GM19397 (cell line): ENCODE measurements around the gene ZNF277.
"Not testable (repeated sequence)": the region's sequence is repeated elsewhere in the genome, so short reads cannot be mapped to it uniquely, and the experiment has no call there.

Experiments used
- ATAC-seq: cut with Tn5 transposase; IDR thresholded peaks from one replicate; pipeline ENCODE4 v1.9.1; 2021; ENCODE audit warnings: mild to moderate bottlenecking, moderate library complexity; ENCODE audit not compliant: unreplicated experiment

The ZNF277 gene

DNA sequence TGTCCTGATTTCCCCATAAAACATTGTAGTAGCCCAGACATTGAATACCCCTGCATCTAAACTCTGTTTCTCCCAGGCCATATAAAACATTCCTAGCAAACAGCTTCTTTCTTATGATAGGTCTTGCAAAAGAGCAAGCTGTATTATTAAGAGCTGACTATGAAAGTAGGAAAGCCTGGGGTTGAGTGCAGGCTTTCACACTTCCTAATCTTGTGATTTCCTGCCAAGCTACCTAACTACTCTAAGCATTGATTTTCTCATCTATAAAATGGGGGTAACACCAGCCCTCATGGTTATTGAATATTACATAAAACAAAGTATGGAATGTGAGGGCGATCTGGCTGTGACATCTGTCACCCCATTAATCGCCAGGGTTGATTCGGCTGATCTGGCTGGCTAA, 81.8 kb downstream of the ZNF277 start:
- ATAC-seq = no peak

DNA sequence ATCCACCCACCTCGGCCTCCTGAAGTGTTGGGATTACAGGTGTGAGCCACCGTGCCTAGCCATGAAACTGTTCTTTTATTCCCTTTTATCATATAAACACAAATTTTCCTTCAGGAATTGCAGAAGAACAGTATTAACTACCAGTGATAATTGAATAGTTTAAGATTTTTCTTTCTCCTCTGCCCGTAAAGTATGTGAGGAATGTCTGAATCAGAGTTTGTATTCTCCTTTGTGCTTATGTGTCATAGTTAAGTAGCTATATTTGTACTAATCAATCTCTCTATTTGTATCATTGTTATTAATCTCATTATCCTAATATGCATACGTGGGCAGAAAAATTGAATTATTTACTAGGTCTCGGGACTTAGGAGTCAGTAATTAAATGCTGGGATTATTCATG, 83.6 kb downstream of the ZNF277 start:
- ATAC-seq = no peak

DNA sequence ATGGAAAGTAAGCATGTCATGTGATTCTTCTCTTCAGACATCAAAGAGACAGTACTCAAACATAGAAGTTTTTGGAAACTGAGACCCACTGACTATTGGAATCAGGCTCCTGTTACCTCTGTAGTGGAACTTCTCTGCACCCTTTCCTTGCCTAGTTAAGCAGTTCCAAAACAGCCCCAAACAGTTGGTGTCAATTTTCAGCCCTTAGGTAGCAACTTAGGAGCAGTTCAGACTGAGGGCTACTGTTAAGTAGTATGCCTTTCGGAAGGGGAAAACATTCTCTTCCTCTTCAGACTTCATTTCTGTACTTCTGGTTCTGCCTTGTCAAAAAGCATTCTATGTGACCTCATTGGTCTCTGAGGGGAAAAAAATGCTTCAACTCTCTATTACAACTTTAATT, 85.7 kb downstream of the ZNF277 start:
- ATAC-seq = no peak

DNA sequence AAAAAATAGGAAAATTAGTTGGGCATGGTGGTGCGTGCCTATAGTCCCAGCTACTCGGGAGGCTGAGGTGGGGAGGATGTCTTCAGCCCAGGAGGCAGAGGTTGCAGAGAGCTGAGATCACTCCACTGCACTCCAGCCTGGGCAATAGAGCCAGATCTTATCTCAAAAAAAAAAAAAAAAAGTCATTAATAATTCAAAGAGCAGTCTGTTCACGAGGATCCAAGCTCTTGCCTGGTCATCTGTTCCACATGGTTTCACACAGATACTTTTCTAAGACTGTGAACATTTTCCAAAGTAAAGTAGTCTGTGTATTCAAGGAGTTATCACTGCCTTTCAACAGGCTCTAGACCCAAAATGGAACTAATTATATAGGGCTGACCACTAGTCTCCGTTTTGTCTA, 86.9 kb downstream of the ZNF277 start:
- no peak for ATAC-seq

DNA sequence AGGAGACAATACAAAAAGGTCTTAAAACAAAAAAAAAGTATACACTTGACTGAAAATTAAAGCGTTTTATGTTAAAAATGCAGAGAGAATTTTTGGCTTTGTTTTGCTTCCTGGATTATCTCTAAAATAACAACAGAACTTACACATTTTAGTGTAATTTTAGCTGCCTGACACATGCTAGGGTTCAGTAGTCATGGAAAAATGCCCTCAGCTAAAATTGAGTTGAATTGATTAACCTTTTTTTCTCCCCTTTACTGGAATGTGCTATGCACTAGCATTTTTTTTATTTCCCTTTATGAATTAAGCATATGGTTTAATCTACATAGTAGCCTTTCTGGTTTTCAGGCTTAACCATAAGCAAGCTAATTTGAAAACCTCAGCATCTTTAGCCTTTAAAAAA, 89.9 kb downstream of the ZNF277 start:
- no peak for ATAC-seq

DNA sequence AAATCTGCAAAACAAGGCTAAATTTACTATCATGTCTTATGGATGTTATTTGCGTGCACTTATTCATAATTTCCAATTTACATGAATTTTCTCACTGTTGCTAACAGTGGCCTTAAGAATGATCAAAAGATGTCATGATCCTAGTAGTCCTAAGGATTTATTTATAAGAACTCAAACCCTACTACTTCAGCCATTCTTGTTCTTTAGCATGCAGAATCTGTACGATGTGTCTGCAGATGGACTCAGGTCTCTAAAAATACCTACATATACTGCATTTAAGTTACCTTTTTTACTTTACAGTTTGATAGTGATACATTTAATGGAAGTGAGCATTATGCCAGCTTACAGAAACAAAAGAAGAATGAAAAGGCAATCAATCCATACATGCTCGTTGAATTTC, 91.2 kb downstream of the ZNF277 start:
- no peak for ATAC-seq

DNA sequence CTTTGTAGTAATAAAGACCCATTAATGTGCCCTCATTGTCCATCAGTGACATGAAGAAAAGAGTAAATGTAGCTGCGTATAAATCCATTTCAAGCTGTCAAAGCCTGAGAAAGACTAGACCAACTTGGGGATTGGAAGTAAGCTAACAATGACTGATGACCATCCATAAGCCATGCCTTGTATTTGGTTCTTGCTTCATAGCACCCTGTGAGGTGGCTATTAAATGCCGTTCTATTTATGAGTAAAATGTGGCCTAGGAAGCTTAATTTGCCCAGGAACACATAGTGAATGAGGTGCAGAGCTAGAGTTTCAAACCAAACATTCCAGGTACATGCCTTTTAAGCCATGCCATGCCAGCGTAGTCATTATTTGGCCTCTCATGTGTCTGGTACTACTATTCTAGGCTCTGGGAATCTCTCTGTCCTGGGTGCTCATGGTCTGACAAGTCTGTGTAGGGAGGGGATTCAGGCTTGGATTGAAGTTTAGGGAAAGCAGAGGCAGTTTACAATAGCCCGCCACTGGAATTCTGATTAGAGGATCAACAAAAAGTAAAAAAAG, 92.1 kb downstream of the ZNF277 start:
- no peak for ATAC-seq

DNA sequence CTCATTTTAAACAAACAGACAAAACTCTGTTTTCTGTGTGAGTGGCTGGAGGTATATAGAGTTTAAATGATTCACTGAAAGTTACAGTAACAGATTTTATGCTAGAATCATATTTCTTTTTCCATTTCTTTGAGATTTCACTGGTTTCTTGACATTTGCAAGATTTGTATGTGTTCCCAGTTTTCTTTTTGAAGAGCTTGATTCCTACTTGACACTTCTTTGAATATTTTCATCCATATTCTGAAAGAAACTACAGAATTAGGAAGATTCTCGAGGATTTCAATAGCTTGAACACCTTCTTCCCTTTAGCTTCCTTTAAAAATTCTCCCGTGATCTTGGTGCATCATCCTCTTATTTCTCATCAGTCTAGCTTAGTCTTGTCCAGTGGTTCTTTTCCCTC, 93.6 kb downstream of the ZNF277 start:
- ATAC-seq = no peak

DNA sequence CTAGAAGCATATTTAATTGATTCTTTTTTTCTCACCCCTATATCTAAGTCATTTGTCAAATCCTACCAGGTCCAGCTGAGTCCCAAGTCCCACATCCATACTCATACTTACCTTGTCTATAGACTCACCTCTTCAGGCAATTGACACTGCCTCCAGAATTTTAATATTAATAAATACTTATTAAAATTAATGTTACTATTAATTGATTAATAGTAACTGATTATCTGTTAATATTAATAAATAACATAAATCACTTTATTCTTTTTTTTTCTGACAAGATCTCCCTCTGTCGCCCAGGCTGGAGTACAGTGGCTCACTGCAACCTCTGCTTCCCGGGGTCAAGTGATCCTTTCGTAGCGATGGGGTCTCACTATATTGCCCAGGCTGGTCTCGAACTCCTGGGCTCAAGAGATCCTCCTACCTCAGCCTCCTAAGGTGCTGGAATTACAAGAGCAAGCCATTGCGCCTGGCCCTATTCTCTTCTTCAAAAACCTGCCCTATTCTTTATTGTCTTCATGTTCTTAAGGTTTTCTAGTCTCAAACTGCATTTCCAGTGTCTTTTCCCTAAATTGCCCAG, 94.4 kb downstream of the ZNF277 start:
- no peak for ATAC-seq

DNA sequence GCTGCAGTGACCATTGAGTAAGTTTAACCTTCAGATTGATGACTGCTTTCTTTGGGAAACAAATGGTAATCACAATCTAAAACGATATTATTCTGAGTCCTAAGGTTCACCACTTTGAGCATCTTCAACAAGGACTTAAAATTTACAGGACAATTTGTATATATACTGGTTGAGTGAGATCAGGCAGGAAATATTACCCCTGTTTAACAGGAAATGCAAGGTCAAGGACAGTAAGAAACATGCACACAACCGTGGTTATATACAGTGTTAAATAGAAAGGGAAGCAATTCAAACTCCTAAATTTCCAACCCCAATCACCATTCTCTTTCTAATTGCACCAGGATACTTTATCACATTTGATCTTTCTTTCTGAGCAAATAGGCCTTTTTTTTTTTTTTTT, 96.1 kb downstream of the ZNF277 start:
- ATAC-seq = no peak

DNA sequence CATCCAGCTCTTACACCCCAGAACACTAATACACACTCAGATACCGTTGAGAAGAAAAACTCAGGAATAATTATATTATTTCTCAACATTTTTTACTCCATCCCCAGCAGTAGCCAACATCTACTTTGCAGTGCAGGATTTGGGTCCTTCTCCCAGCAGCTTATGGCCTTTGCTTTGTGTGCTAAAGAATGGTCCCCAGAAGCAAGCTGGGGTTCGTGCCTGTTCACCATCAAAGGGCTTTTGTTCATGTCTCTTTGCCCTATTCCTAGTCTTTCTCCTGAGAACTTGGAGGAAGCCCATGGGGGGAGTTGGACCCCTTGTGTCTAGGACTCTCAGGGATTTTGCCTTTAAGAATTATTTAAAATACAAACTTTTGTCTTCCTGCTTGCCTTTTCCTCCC, 100.4 kb downstream of the ZNF277 start:
- ATAC-seq = no peak

DNA sequence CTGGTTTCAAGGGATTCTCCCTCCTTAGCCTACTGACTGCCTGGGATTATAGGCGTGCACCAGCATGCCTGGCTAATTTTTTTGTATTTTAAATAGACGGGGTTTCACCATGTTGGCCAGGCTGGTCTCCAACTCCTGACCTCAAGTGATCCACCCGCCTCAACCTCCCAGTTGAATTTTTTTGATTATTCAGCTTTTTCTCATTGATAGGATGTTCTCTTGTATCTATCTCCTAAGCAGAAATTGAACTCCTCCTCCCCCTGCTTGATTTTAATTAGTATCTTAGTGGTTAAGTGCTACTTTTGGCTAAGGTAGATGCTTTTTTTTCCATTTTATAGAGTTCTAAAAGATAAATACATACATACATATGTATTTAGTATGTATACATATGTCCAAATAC, 101.0 kb downstream of the ZNF277 start:
- ATAC-seq = no peak

DNA sequence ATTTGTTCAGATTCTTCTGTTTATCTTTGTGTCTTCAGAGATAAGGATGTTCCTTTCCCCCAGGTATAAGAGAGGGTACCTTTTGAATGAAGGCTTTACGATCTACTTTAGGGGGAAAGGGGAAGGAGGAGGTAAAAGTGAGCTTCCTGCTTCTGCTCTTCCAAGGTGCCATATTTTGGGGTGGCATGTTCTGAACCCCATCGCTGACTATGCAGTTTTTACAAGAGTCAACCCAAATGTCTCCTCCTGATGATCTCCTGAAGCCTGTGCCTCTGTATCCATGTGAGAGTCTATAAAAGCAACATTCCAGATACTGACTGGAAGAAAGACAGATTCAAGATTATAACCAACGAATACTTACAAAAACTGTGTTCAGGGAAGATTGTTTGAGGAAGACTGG, 102.5 kb downstream of the ZNF277 start:
- ATAC-seq = no peak

DNA sequence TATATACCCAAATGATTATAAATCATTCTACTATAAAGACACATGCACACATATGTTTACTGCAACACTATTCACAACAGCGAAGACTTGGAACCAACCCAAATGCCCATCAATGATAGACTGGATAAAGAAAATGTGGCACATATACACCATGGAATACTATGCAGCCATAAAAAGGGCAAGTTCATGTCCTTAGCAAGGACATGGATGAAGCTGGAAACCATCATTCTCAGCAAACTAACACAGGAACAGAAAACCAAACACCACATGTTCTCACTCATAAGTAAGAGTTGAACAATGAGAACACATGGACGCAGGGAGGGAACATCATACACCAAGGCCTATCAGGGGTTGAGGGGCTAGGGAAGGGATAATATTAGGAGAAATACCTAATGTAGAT, 110.3 kb downstream of the ZNF277 start:
- ATAC-seq = not testable (repeated sequence)

DNA sequence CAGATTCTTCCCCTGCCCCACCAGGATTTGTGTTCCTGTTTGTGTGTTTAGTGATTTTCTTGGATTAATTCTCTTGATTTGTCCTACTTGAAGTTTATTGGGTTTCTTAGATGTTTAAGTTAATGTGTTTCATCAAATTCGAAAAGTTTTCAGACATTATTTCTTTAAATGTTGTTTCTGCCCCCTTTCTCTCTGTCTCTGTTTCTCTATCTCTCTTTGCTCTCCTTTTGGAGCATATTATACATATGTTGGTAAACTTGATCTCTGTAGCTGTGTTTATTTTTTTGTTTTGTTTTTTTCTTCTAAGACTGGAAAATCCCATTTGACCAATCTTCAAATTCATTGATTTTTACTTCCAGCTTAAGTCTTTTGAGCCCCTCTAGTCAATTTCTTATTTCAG, 115.6 kb downstream of the ZNF277 start:
- ATAC-seq = no peak

DNA sequence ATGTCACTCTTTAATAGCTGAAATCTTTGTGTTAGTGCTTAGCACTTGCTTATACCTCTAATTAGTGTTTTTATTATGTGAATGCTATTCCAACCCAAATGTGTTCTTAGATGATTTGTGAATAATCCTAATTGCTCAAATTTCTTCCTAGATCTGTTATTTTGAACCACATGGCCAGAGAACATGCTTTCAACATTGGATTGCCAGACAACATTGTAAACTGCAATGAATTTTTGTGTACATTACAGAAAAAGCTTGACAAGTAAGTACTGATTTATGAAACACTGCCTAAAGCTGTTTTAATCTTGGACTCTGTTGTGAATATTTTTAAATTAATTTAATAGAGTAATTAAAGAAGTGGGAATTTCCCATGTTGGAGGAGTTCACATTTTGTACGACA, 121.1 kb downstream of the ZNF277 start:
- ATAC-seq = no peak

DNA sequence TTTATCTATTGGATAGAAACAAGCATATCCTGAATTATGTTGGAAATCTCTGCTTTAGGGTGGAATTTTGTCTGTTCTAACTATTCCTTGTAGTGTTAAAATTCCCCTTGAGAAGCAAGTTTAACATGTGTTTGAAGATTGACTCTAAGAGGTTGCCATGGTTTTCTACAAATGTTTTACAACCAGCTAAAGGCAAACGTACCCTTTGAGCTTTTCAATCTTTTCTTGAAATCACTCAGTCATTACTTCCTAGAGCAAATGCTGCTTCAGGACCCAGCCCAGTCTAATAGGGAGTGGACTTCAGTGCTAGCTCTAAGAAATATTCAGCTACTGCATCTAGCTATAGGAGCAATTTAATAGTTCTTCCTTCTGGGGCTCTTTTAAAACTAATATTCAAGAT, 125.0 kb downstream of the ZNF277 start:
- no peak for ATAC-seq

DNA sequence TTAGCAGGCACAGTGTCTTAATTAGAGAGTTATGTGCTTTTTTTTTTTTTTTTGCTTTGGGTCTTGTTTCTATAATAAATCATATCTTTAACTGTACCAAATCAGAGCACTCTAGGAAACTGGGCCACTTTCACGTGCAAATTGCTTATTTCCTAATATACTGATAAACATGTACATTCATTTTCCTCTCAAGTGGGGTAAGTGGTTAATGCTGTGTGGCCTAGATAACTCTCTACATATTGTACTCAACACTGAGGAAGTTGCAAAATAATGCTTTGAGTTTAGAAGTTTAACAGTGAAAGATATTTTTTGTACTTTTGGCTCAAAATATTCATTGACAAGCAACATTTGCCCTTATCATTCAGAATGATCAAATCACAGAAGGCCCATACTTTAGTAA, 127.9 kb downstream of the ZNF277 start:
- no peak for ATAC-seq

DNA sequence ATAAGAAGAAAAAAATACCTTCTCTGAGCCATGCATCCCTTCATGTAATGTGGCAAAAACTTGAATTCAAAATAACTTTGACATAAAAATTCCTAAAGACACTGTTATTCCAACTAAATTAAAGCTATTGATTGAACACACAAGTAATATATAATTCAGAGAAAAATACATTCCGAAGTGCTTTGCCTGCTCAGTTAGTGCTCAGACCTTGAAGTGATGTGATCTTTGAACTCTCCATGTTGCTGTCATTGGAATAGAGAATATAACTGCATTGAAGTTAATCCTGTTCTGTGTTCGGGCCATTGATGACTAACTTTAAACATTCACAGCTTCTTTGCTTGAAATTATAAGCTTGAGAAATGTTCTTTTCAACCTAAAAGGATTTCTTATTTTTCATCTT, 129.8 kb downstream of the ZNF277 start:
- no peak for ATAC-seq

DNA sequence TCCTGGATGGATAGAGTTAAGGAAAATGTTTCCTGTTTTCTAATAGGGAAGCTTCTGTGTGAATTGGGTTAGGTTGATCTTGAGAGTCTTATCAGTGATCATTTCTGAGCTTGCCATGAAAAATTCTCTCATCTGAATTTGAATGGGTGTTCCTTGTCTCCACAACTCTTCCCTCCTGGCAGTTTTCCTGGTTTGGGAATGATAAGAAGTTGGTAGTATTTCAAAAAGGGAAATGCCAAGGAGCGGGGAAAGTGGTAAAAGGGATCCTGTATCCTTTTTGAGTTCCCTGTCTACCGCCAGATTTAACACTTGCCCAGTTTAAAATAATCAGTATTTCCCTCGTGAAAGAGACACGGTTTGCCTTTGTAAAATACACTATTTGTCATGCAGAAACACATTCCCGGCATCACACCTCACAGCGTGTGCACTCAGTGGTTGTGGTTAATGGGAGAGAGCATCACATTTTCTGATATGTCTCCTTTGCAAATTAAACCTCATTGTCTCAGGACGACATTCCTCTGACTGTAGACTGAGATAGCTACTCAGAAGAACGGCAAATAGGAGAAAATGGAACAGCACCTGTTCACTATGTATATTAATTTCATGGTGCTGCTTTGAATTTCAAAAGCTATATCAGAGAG, 130.6 kb downstream of the ZNF277 start:
- no peak for ATAC-seq

DNA sequence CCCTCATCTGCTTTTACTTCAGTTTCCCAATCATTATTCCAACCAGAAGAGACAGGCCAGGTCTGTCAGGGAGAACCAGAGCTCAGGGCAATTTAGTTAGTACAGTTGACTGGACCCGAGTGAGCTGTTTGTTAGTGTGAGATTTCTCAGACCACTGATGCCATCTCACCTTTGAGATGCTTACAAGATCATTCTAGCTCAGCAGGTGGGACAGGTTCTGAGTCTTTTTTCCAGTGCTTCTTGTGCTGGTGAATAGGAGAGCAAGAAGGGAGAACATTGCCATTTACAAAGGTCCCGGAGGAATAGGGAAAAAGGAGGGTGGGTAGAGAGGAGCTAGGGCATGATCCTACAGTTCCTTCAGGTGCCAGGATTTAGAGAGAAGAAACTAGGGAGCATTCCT, 131.4 kb downstream of the ZNF277 start:
- no peak for ATAC-seq

DNA sequence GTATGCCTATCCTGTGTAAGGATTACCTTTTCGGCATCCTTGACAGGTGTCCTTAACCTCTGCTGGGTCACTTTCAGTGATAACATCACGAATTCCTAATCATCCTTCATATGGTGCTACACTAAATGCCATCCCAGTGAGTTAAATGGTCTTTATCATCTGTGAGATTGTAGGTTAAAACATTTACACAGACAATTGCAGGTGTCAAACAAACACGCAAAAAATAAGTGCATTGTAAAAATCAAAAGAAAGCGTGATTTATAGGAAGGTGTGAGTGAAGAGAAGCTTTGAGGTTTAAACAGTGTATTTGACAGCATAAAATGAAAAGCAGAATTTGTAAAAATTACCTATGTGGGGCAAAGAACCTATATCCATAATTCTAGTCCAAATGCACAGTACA, 132.3 kb downstream of the ZNF277 start:
- no peak for ATAC-seq

DNA sequence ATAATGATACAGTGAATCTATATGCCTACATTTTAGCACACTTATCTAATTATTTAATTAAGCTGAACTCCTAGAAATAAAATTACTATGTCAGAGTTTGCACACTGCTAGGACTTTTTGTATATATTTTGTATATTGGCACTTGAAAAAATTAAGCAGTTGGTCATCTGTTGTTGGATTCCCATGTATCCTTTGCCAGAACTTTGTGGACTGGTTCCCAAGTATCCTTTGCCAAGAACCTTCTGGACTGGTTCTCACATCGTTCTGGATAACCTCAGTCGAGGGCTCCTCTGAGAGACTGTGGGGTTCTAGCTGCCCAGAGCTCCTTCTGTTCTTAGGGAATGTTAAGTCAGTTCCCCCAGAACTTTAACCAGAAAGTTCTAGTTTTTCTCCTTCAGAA, 135.0 kb downstream of the ZNF277 start:
- ATAC-seq = no peak
